ENCODE results near the gene NRARP. TPM values are rescaled to one million over a fixed set of nuclear protein-coding genes. Genes with fewer than 3 reads are reported as not detected.

The NRARP gene
- total and polyA plus RNA-seq, 2 of the 13 experiments (the other 11 are each of a cell fraction or from before 2014, with no cell fraction given) = 0.22 to 0.46 TPM

DNA sequence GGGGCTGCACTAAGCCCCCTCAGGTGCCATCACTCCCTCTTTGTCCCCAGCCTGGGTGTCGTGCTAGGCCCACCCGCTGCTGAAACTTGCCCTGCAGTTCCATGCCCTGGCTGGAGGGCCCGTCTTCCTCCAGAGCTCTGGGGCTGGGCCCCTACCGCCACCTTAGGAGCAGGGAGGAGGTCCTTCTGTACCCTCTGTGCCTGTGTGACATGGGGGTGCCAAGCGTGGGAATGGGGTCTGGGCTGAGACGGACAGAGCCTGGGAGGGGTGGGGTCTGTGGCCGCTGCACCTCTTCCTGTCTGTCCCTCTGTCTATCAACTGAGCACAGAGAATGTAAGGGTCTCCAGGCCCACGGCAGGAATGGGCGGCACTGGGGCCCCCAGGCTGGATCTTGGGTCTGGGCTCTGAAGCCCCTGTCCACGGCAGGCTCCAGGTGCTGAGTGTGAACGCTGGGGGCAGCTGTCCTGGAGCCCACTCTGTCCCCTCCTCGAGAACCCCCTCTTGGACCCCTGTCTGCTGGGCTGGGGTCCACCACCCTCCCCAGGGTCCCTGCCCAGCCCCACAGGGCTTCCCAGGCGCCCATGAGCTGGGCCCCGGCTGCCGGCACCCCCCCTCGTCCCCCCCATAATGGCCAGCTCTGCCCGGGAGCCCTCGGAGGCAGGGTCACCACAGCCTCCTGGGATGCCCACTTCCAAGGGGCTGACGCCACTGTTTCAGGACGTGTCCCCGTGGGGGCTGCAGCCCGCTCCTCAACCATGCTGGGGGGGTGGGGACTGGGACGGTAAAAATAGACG, 15.8 kb upstream of the NRARP start:
- Histone ChIP-seq H3K4me2 (ENCODE audit: low read depth, low read length) (no peak overlapping the region), H3K36me3 (replicated peaks in 1 of 2; ENCODE audit: control insufficient read depth in 1 of 2, insufficient read depth in 2 of 2, low read length in 2 of 2) (no peaks in the 10 kb centered on the region), H3K27ac (ENCODE audit: extremely low read length, insufficient read depth, low read length) (no peak overlapping the region), H3K79me2 (ENCODE audit: insufficient read depth, low read length) (no peaks in the 10 kb centered on the region), H3K9ac (ENCODE audit: insufficient read depth, low read depth, low read length) (no peak overlapping the region), H4K20me1 (ENCODE audit: insufficient read depth, low read length) (peaks cover 4% of the 10 kb centered on the region; the same call in 1 of the 2 replicates), H3K4me3 (replicated peaks in 1 of 3; ENCODE audit: insufficient read depth in 1 of 3, low read depth in 2 of 3, low read length in 3 of 3) (no peak overlapping the region), H3K27me3 (ENCODE audit: control insufficient read depth in 1 of 2, insufficient read depth in 2 of 2, low read length in 2 of 2) (peaks cover 15 to 70% of the 10 kb centered on the region in 2 experiments), H3K4me1 (ENCODE audit: insufficient read depth, low read length) (peaks cover 34% of the 10 kb centered on the region), H2AFZ (ENCODE audit: low read length) (no peak overlapping the region), H3K9me3 (ENCODE audit: low read length) (no peaks in the 10 kb centered on the region)
- DNase-seq (ENCODE audit: low spot score) = no peak
- ChIA-PET CTCF (ENCODE audit: low intra/inter-chr PET ratio, low total read pairs) (no interaction called here), POLR2A (no interaction called here)
- FAIRE-seq = no peak
- intact Hi-C loops (cut with micrococcal nuclease; ENCODE audit: unreplicated experiment) (no loop called here), in situ Hi-C loops (cut with HindIII; ENCODE audit: extremely low pct_ligation_motif_present, low pct_unique_long_range_greater_than_20kb) (no loop called here)
- WGBS (ENCODE audit: low lambda C conversion rate) = no CpG with 5 or more reads among the region's 24 CpGs
- ATAC-seq = no peak
- no TSS peak for BruUV-seq (replicated peaks)
- TF ChIP-seq ZNF776 (CRISPR knock-in tag; IDR thresholded peaks at IDR 0.05) (no peak), SKI (IDR thresholded peaks at IDR 0.05; ENCODE audit: partially characterized antibody) (no peak), ZNF839 (CRISPR knock-in tag; IDR thresholded peaks at IDR 0.05; ENCODE audit: borderline replicate concordance) (no peak), NFKB2 (CRISPR knock-in tag; IDR thresholded peaks at IDR 0.05; ENCODE audit: borderline replicate concordance) (no peak), ZBTB1 (CRISPR knock-in tag; IDR thresholded peaks at IDR 0.05; ENCODE audit: borderline replicate concordance) (no peak), ZNF549 (CRISPR knock-in tag; IDR thresholded peaks at IDR 0.05) (no peak), MAFF (IDR thresholded peaks at IDR 0.05; ENCODE audit: low read depth, low read length) (no peak), HOXA7 (CRISPR knock-in tag; IDR thresholded peaks at IDR 0.05) (no peak), ARHGAP35 (CRISPR knock-in tag; IDR thresholded peaks at IDR 0.05; ENCODE audit: borderline replicate concordance) (no peak), MATR3 (CRISPR knock-in tag; IDR thresholded peaks at IDR 0.05) (no peak)
- TF ChIP-seq, protein P1, sequence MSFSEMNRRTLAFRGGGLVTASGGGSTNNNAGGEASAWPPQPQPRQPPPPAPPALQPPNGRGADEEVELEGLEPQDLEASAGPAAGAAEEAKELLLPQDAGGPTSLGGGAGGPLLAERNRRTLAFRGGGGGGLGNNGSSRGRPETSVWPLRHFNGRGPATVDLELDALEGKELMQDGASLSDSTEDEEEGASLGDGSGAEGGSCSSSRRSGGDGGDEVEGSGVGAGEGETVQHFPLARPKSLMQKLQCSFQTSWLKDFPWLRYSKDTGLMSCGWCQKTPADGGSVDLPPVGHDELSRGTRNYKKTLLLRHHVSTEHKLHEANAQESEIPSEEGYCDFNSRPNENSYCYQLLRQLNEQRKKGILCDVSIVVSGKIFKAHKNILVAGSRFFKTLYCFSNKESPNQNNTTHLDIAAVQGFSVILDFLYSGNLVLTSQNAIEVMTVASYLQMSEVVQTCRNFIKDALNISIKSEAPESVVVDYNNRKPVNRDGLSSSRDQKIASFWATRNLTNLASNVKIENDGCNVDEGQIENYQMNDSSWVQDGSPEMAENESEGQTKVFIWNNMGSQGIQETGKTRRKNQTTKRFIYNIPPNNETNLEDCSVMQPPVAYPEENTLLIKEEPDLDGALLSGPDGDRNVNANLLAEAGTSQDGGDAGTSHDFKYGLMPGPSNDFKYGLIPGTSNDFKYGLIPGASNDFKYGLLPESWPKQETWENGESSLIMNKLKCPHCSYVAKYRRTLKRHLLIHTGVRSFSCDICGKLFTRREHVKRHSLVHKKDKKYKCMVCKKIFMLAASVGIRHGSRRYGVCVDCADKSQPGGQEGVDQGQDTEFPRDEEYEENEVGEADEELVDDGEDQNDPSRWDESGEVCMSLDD (CRISPR knock-in tag; IDR thresholded peaks at IDR 0.05; ENCODE audit: borderline replicate concordance) = no peak
- TF ChIP-seq, protein P2, sequence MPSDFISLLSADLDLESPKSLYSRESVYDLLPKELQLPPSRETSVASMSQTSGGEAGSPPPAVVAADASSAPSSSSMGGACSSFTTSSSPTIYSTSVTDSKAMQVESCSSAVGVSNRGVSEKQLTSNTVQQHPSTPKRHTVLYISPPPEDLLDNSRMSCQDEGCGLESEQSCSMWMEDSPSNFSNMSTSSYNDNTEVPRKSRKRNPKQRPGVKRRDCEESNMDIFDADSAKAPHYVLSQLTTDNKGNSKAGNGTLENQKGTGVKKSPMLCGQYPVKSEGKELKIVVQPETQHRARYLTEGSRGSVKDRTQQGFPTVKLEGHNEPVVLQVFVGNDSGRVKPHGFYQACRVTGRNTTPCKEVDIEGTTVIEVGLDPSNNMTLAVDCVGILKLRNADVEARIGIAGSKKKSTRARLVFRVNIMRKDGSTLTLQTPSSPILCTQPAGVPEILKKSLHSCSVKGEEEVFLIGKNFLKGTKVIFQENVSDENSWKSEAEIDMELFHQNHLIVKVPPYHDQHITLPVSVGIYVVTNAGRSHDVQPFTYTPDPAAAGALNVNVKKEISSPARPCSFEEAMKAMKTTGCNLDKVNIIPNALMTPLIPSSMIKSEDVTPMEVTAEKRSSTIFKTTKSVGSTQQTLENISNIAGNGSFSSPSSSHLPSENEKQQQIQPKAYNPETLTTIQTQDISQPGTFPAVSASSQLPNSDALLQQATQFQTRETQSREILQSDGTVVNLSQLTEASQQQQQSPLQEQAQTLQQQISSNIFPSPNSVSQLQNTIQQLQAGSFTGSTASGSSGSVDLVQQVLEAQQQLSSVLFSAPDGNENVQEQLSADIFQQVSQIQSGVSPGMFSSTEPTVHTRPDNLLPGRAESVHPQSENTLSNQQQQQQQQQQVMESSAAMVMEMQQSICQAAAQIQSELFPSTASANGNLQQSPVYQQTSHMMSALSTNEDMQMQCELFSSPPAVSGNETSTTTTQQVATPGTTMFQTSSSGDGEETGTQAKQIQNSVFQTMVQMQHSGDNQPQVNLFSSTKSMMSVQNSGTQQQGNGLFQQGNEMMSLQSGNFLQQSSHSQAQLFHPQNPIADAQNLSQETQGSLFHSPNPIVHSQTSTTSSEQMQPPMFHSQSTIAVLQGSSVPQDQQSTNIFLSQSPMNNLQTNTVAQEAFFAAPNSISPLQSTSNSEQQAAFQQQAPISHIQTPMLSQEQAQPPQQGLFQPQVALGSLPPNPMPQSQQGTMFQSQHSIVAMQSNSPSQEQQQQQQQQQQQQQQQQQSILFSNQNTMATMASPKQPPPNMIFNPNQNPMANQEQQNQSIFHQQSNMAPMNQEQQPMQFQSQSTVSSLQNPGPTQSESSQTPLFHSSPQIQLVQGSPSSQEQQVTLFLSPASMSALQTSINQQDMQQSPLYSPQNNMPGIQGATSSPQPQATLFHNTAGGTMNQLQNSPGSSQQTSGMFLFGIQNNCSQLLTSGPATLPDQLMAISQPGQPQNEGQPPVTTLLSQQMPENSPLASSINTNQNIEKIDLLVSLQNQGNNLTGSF (CRISPR knock-in tag; IDR thresholded peaks at IDR 0.05) = no peak
- TF ChIP-seq, protein P3, sequence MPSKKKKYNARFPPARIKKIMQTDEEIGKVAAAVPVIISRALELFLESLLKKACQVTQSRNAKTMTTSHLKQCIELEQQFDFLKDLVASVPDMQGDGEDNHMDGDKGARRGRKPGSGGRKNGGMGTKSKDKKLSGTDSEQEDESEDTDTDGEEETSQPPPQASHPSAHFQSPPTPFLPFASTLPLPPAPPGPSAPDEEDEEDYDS (CRISPR knock-in tag; IDR thresholded peaks at IDR 0.05) = no peak
- TF ChIP-seq, protein P4, sequence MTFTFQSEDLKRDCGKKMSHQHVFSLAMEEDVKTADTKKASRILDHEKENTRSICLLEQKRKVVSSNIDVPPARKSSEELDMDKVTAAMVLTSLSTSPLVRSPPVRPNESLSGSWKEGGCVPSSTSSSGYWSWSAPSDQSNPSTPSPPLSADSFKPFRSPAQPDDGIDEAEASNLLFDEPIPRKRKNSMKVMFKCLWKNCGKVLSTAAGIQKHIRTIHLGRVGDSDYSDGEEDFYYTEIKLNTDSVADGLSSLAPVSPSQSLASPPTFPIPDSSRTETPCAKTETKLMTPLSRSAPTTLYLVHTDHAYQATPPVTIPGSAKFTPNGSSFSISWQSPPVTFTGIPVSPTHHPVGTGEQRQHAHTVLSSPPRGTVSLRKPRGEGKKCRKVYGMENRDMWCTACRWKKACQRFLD (CRISPR knock-in tag; IDR thresholded peaks at IDR 0.05; ENCODE audit: borderline replicate concordance) = no peak
